Gastrocnemius medialis (tissue), 4 donors: Measurements from ENCODE around the gene CAMTA1.

Source experiments
- POLR2A ChIP-seq, 2 donors: fragments of 450-650 bp; IDR thresholded peaks; one replicate each; pipeline ENCODE4 v1.6.1; 2017; ENCODE audit warnings: antibody characterized with exemption in 2 of 2, mild to moderate bottlenecking in 2 of 2, moderate library complexity in 2 of 2
- TF ChIP-seq, protein P1 (sequence below), 5 experiments: fragments of 450-650 bp in 3 of 5; fragments of 200-600 bp in 2 of 5; sonication (generic) in 2 of 5; IDR thresholded peaks in 4 of 5; conservative IDR thresholded peaks in 1 of 5; 1 replicate in 4 of 5; 2 replicates in 1 of 5; pipeline ENCODE4 v1.5.1; 2016 to 2019; ENCODE audit warnings: antibody characterized with exemption in 5 of 5, mild to moderate bottlenecking in 3 of 5, moderate library complexity in 3 of 5

DNA sequence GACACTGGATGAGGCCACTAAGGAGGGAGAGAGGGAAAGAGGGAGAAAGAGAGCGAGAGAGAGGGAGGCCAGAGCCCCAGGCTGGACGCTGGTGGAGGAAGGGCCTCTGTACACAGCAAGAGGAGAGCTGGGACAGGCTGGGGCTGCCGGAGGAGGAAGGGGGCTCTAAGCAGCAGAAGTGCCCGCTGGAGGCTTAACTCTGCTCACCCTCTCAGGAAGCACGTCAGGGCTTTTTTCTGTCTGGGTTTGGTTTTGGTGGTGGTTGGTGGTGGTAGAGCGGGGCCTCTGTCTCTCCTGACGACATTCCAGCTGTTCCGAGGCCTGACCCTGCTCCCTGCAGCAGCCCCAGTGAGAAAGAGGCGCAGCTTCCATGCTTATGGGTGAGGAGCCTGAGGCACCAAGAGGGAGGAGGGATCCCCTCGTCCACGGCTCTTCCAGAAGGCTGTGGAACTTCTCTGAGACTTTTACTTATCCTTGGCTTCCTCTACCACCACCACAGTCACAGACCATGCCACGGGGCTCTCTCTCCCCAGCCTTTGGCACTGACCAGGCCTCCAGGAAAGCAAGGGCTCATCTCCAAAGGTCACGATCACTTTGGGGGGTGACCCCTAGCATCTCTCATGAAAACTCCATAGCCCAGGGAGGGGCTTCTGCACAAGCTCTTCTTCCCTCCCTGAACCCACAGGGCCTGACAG is 849.4 kb downstream of the CAMTA1 start:
- no peak for TF ChIP-seq POLR2A (IDR thresholded peaks at IDR 0.05)
- TF ChIP-seq, protein P1, sequence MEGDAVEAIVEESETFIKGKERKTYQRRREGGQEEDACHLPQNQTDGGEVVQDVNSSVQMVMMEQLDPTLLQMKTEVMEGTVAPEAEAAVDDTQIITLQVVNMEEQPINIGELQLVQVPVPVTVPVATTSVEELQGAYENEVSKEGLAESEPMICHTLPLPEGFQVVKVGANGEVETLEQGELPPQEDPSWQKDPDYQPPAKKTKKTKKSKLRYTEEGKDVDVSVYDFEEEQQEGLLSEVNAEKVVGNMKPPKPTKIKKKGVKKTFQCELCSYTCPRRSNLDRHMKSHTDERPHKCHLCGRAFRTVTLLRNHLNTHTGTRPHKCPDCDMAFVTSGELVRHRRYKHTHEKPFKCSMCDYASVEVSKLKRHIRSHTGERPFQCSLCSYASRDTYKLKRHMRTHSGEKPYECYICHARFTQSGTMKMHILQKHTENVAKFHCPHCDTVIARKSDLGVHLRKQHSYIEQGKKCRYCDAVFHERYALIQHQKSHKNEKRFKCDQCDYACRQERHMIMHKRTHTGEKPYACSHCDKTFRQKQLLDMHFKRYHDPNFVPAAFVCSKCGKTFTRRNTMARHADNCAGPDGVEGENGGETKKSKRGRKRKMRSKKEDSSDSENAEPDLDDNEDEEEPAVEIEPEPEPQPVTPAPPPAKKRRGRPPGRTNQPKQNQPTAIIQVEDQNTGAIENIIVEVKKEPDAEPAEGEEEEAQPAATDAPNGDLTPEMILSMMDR (IDR thresholded peaks at IDR 0.05 in 4 of 5, conservative IDR thresholded peaks at IDR 0.05 in 1 of 5) = no peak
